Fibroblast of villous mesenchyme (primary cell): Measurements from ENCODE around the gene SRSF1. TPM values are rescaled to one million over a fixed set of nuclear protein-coding genes. Genes with fewer than 3 reads are reported as not detected.

Source experiments
- DNase-seq: peaks from one replicate; pipeline ENCODE4 v3.0.0-alpha.2; 2010; ENCODE audit warnings: low read depth
- H3K4me3 ChIP-seq: 2 replicates; pipeline ENCODE4 v1.5.1; 2011; ENCODE audit warnings: low read depth, mild to moderate bottlenecking, low read length
- total RNA-seq: library from RNA; depleted of rRNA; stranded (reverse); fragments of >200 nt; gene quantifications from 2 replicates; pipeline ENCODE4 v1.2.3, GENCODE V29; 2012
- TF ChIP-seq, protein P1 (sequence below): IDR thresholded peaks from 2 replicates; pipeline ENCODE4 v1.5.1; 2012; ENCODE audit warnings: low read depth, mild to moderate bottlenecking, low read length; ENCODE audit not compliant: insufficient read depth

SRSF1 gene
- total RNA-seq, 1 donor, result 434 TPM

DNA sequence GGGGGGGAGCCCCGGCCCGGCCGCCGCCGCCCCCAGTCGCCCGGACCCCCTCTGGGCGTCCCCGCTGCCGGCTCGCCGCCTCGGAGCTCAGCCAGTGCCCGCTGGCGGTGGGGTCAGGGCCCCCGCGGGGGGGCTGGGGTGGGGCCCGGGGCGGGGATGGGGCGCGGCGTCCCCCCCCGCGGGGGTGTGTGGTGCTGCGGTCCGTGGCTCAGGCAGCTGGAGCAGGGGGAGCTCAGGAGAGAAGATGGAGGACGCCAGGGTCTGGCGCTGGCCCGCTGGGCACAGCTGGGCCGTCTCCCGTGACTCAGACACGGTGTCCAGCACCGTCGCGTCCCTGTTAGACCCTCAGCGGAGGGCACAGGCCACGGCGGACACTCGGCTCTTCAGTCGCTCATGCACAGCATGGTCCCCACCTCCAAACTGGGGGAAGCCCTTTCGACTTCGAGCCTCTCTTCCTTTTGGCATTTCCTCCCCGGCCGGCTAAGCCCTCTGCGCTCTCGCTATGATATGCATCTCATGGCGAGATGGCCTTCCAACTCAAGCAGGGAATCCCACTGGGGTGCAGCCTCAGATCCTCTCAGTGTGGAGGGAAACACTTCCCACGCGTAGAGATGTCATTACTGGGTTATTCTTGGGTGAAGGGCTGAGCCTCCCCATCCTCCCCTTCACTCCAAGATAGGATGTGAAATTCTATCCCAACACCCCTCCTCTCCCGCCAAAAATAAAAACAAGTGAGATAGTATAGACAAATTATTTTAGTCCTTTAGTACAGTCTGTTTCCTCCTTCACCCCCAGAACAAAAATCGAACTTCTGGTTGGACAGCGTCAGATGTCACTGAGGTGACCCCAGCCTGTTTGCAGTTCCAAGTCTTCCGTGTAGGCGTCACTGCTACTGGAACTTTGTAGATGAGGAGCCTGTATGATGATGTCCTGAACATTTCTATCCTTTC is 18.5 kb downstream of the SRSF1 start:
- DNase-seq, result peak; percentile 71
- TF ChIP-seq, protein P1, sequence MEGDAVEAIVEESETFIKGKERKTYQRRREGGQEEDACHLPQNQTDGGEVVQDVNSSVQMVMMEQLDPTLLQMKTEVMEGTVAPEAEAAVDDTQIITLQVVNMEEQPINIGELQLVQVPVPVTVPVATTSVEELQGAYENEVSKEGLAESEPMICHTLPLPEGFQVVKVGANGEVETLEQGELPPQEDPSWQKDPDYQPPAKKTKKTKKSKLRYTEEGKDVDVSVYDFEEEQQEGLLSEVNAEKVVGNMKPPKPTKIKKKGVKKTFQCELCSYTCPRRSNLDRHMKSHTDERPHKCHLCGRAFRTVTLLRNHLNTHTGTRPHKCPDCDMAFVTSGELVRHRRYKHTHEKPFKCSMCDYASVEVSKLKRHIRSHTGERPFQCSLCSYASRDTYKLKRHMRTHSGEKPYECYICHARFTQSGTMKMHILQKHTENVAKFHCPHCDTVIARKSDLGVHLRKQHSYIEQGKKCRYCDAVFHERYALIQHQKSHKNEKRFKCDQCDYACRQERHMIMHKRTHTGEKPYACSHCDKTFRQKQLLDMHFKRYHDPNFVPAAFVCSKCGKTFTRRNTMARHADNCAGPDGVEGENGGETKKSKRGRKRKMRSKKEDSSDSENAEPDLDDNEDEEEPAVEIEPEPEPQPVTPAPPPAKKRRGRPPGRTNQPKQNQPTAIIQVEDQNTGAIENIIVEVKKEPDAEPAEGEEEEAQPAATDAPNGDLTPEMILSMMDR, result peak; percentile 7
- H3K4me3 ChIP-seq, result peak overlapping the region; percentile 69

DNA sequence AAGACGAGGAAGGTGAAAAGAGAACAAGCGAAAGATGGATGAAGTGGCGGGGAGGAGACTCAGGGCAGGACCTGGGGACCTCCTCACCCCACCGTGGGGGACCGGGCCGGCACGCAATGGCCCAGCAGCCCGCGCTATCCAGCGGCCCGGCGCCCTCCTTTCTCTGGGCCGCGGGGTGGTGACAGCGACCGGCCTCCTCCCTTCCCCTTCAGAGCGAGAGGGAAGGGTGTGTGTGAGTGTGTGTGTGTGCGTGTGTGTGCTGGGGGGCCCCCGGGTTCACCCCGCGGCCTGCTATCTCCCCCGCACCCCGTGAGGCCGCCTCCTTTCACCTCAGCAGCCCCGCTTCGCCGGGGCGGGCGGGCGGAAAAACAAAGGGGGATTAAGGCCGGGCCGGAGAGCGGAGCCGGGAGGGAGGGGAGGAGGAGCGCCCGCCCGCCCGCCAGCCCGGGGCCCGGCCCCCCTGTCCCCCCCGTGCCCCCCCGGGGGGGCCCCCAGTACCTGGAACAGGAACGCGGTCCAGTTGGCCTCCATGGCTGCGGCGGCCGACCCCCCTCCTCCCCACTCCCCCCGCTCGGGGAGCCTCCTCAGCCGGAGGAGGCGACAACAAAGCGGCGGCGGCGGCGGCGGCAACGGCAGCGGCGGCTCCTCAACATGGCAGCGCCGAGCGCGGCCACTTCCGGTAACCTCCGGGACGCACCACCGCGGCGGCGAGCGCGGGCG is 19.3 kb downstream of the SRSF1 start, which contains the start of gene VEZF1:
Gene VEZF1, minus strand, starts transcription at position 674 of the 720 bp plus-strand sequence. Its CDS starts 143 bp downstream, at position 531.
- TF ChIP-seq, protein P1, result no peak
- peak; percentile 69 for DNase-seq
- H3K4me3 ChIP-seq, result peak within 1 kb of the TSS; percentile 69

DNA sequence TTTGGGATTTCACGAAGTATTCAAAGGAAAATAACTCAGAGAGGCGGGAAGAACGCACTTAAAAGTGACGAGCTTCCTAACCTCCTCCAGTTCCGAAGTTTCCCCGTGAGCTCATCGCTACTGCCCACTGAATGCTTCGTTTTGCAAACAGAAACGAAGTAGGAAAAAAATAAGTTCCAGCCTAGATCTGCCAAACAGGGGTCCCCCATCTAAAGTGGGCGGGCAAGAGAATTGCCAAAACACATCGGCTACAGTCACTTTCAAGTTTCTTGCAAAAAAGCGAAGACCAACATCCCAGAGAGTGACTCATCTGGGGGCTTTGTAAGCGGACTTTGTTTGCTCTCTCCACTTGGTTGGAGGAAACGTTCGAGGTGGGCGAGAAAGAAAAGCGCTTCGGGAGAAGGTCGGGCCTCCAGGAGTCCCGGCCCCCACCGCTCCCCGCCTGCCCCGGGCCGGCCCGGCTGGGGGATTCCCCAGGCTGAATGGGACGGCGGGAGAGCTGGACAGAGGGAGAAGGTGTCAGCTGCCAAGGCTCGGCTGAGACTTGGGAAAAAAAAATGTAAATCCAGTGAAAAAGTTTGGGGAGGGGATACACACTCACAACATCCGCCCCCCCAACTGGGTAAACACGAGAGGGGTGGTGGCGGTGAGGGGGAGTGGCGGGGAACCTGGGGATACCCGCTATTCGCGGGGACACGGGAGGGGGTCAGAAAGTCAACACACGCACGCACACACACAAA is 20.0 kb downstream of the SRSF1 start:
- TF ChIP-seq, protein P1, result no peak
- peak overlapping the region; percentile 69 for H3K4me3 ChIP-seq
- DNase-seq, result peak; percentile 79

DNA sequence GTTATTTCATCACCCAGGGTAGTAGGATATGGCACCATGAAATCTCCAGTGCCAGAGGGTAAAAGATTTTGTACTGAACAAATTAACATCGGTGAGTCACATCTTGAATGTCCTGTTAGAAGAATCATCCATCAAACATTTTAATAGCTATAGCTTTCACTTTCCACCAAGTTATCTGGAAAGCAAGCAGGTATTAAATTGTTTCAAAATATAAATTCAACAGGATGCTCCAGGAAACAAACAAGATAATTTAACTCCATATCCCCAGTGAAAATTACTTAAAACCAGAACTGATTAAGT is 21.4 kb downstream of the SRSF1 start:
- TF ChIP-seq, protein P1, result no peak
- DNase-seq, result peak; percentile 65
- peak overlapping the region; percentile 69 for H3K4me3 ChIP-seq

DNA sequence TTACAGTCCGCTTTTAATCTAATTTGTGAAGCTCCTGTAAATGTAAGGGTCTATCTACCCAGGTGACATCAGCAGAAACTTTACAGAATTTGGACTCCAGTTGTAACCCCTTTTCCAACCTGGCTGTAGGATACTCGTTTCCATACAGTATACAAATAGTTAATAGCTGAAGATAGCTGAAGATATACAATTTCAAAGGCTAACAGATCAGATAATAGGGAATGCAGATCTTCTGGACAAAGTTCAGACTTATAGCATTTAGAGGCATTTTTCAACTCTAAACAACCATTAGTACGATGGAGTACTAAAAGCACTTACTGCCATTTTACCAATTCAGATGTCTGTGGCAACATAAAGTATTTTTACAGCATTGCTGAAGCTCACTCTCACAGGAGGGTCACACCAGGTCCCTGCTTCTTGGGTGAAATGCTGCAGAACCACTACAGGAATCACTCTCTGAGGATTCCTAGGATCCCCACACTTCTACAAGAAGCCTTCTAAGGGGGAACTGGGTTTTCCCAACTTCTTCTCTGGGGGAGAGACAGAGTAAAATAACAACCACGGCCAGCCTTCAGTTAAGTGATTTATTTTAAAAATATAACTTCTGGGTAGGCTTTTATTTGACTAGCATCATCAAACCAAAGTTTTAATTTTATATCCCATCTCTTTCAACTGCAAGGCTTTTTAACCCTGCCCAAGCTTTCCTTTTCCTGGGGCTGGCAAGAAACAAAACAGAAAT is 21.9 kb downstream of the SRSF1 start:
- peak overlapping the region; percentile 69 for H3K4me3 ChIP-seq
- TF ChIP-seq, protein P1, result no peak
- peak; percentile 63 for DNase-seq
